ENCODE data around the gene CGB7.
"Not testable (repeated sequence)": the region's sequence is repeated elsewhere in the genome, so short reads cannot be mapped to it uniquely, and the experiment has no call there.

- not testable (repeated sequence) for TF ChIP-seq POLR2A, CTCF, POLR2AphosphoS5 (IDR thresholded peaks at IDR 0.05)
These were observed 38.9 kb downstream of the CGB7 start for GRCh38 chr19:49018388-49019241.

All from prostate gland (tissue), 2 donors.